GM19463 (cell line): ENCODE data around the gene NEB.
A peak's percentile ranks its signal among the peaks of the same experiment; 100 is the strongest.
"Not testable (repeated sequence)": the region's sequence is repeated elsewhere in the genome, so short reads cannot be mapped to it uniquely, and the experiment has no call there.

ENCODE experiments used
- ATAC-seq: cut with Tn5 transposase; IDR thresholded peaks from one replicate; pipeline ENCODE4 v1.9.1; 2021; ENCODE audit warnings: mild to moderate bottlenecking, moderate library complexity; ENCODE audit not compliant: unreplicated experiment

Gene NEB

GRCh38 chr2:151654891-151655290 is 79.4 kb downstream of the NEB start:
- ATAC-seq = no peak

DNA sequence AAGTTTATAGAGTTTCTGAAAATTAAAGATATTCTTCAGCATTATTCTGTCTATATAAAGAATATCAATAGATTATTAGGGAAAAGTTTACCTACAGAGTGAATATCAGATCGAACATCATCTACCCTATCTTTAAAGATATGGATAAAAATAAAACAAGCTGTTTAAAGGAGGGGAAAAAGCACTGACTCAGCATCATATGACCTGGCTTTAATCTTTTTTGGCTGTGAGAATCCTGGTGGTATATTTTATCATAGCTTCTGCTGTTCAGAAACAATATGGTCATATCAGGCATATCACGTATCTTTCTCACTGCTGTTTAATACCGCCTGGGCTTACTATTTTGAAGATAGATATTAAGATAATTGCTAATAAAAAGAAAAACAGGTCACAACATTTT is 80.2 kb downstream of the NEB start:
- ATAC-seq = no peak

GRCh38 chr2:151651274-151651673 is 83.0 kb downstream of the NEB start:
- no peak for ATAC-seq

GRCh38 chr2:151650456-151650855 is 83.8 kb downstream of the NEB start:
- ATAC-seq = no peak

DNA sequence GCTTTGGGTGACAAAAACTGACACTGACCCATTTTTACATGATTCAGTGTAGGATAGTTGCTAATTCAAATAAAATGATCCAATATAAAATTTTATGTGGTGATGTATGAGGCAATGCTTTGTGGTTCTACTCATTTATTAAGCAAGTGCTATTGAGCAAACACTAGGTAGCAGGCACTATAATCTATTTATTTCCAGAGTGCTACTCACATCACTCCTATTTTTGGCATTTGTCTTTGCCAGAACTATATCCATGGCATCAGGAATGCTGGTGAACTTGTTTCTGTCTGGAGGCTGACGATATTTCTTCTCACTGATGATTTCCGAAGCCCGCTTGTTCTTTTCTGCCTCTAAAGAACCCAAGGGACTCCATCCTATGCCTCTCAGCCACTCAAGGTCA is 84.3 kb downstream of the NEB start:
- no peak for ATAC-seq

DNA sequence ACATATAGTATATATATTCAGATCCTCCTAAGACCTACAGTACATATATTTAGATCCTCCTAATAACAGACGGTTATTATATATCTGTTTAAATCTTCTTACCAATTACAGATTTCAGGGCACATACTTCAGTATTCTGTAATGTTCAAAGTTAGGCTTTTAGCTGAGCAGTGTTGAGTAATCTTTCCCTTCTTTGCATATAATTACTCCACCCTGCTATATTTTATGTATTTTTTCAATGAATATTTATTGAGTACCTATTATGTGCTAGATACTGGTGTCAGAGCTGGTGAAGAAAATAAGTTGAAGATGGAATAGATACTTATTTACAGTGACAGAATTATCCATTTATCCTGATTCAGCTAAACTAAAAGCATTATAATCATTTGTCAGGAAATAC is 84.9 kb downstream of the NEB start:
- ATAC-seq = no peak

GRCh38 chr2:151646512-151646911 is 87.8 kb downstream of the NEB start:
- not testable (repeated sequence) for ATAC-seq

- ATAC-seq = no peak
Observed at GRCh38 chr2:151644580-151644979, 89.7 kb downstream of the NEB start.

- not testable (repeated sequence) for ATAC-seq
Observed at GRCh38 chr2:151641895-151642294, 92.4 kb downstream of the NEB start.

DNA sequence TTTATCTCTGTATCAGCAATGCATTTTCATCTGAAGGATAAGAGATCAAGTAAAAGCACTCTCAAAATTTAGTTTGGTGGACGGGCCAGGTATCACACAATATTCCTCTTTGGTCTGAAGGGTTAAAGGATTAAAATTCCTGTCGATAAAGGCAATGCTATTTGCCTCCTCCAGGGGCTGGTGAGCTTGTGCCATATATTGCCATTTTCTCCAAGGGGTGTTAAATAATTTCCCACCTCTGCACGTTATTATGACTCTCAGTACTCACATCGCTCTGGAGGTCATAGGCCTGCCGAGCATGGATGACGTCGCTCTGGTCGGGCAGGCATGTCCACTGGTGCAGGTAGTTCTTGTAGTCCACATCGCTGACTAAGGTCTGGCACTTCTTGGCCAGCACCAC is 94.2 kb downstream of the NEB start:
- ATAC-seq = no peak

- no peak for ATAC-seq
Observed at GRCh38 chr2:151638990-151639389, 95.3 kb downstream of the NEB start.

DNA sequence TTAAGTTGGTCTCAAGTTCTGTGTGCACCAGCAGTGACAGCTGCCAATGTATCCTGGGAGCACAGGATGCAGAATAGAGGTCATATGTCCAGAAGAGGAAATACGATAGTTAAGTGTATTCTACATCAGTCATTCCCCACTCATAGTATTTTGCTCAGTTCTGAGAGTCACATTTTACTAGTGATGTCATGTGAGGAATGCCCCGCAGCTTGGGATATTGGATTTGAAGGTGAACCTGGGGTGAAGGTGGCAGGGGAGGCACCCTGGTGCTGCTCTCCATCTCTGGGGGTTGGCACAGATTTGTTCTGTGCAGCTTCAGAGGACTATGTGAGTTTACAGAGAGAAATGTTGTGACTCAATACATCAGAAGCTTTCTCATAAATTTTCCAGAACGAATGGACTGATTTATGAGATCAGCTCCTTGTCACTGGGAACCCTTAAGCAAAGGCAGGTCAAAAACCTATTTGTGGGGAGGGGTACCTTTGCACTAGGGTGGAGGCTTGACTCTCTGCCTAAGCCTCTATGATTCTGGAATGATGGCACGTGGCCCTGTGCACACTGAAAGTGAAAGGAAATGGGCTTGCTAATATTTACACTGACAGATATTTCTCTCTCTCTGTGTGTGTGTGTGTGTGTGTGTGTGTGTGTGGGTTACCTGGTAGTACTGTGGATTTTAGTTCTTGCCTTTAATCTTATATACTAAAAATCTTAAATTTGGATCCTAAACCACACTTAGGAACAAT is 95.9 kb downstream of the NEB start:
- peak; percentile 58 for ATAC-seq

- ATAC-seq = peak; percentile 70
Observed at GRCh38 chr2:151637271-151637781, 97.0 kb downstream of the NEB start.

GRCh38 chr2:151634736-151635467 is 99.4 kb downstream of the NEB start:
- no peak for ATAC-seq

- no peak for ATAC-seq
Observed at GRCh38 chr2:151632993-151633565, 101.2 kb downstream of the NEB start.

DNA sequence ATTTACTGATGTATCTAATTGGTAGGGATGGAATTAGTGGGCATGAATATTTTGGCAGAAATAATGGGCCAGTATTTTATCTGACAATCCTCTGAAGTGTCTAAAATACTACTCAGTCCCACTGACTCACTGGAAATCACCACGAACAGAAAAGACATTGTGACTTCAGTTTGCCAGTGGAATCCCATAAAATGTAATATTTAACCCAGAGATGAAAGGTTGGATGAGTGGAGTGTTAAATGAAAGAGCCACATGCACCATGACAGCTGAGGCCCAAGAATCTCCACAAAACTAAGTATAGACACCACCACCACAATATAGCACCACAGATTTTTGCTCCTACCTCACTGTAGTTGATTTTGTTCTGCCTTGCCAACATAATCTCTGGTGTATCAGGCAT is 103.9 kb downstream of the NEB start:
- no peak for ATAC-seq

- ATAC-seq = no peak
Observed at GRCh38 chr2:151627353-151627752, 106.9 kb downstream of the NEB start.

DNA sequence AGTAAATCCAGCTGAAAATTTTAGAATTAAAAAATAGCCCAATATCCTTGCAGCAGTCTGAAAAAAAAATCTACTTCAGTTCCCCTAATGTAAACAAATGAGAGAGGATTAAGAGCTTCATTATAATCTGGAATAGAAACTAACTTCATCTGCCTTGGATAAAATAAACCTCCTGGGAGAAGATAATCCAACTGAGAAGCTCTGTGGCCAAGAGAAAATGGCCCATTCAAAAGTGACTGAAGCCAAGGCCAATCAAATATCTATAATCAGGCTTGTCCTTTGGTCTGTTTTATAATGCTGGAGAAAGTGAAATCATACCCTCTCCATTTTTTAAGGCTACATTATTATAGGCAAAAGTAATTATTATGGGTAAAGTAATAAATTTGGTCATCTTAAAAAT is 110.0 kb downstream of the NEB start:
- ATAC-seq = no peak

GRCh38 chr2:151623631-151624030 is 110.6 kb downstream of the NEB start:
- ATAC-seq = no peak

GRCh38 chr2:151620761-151621160 is 113.5 kb downstream of the NEB start:
- no peak for ATAC-seq

DNA sequence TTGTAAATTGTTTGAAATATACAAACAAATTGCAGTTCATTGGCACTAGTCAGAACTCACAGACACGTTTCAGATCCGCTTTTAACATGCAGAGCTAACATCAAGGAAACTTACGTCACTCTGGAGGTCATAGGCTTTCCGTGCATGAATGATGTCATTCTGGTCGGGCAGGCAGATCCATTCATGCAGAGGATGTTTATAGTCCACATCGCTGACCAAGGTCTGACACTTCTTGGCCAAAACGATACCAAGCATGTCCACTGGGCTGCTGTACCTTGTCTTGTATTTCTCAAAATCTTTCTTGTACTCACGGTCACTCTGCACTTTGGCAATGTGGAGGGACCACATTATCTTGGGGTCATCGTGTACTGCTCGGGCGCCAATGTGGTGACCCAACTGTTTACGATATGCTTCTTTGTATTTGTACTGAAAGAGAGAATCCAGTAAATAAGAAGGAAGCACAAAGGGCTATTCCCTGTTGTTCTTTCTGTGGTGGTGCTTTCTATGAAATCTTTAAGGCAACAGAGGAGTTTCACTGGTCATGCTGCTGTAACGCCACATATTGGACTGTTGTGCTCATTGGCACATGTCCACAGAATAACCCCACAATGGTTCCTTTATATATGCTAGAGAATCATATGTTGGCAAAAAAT is 114.8 kb downstream of the NEB start:
- no peak for ATAC-seq
